GM12891 (cell line): ENCODE data around the gene MAVS.

Source experiments
- DNase-seq: peaks from one replicate; pipeline ENCODE4 v3.0.0; 2011; ENCODE audit warnings: low spot score; ENCODE audit not compliant: insufficient read length
- FAIRE-seq: peaks from 2 replicates; lab custom pipeline; 2011; peaks lifted over from hg19 to GRCh38; lab: Jason Lieb, UNC
- PAX5 ChIP-seq: IDR thresholded peaks from 2 replicates; pipeline ENCODE4 v1.6.1; 2011; ENCODE audit warnings: low read length, moderate library complexity, mild to moderate bottlenecking; ENCODE audit not compliant: insufficient read depth, severe bottlenecking
- POLR2A ChIP-seq: IDR thresholded peaks from 2 replicates; pipeline ENCODE4 v1.6.1; 2011; ENCODE audit warnings: low read depth, low read length, control low read depth
- POLR2AphosphoS5 ChIP-seq: IDR thresholded peaks from 2 replicates; pipeline ENCODE4 v1.6.1; 2011; ENCODE audit warnings: low read depth, low read length, control low read depth
- POU2F2 ChIP-seq: IDR thresholded peaks from 2 replicates; pipeline ENCODE4 v1.6.1; 2011; ENCODE audit warnings: low read depth, mild to moderate bottlenecking, control low read depth, low read length, moderate library complexity
- SPI1 ChIP-seq: IDR thresholded peaks from 2 replicates; pipeline ENCODE4 v1.6.1; 2011; ENCODE audit warnings: low read depth, low read length, control low read depth
- TAF1 ChIP-seq: IDR thresholded peaks from 2 replicates; pipeline ENCODE4 v1.6.1; 2011; ENCODE audit warnings: low read depth, low read length, control low read depth

MAVS gene

DNA sequence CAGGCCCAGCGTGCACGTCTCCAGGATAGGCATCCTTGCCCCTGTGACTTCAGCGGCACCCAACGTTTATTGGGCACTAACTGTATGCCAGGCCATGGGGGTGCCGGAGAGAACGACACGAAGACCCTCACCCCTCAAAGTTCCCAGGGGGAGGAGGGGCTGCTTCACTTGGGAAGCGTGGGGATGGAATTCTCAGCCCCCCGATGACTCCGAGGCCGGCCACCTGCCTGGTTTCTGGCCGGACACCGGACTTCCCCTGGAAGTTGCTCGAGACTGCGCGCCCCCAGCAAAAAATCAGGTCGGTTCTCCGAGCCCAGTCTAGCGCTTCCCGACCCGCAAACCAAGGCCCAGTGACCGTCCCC lies 275 bp upstream of the MAVS start:
- FAIRE-seq, result no peak
- TF ChIP-seq POLR2A, result no peak
- DNase-seq, result no peak

DNA sequence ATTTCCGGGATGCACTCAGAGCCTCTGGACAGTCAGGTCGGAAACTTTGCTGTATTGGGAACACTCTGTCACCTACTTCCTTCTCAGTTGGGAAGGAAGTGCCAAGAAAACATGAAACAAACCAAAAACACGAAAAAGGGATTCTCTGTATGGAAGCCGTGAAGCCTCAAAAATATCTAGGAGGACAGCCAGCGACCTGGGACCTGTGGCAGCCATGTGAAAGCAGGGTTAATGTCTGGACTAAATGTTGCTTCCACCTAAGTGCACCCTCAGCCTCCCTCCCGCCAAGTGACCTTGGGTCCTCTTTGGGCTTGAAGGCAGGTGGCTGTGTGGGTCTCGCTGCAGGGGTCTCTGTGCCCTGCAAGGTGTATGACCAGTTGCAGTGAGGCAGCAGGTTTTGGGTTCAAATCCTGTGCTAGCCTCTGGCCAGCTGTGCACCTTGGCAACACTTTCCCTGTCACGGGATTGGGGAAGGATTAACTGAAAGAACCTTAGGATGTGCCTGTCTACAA lies 851 bp downstream of the MAVS start:
- FAIRE-seq, result peak; percentile 38
- no peak for DNase-seq
- no peak for TF ChIP-seq POU2F2
- 0 out of 2 replicates have a peak, but pooled peaks have one; percentile 22 for TF ChIP-seq TAF1

DNA sequence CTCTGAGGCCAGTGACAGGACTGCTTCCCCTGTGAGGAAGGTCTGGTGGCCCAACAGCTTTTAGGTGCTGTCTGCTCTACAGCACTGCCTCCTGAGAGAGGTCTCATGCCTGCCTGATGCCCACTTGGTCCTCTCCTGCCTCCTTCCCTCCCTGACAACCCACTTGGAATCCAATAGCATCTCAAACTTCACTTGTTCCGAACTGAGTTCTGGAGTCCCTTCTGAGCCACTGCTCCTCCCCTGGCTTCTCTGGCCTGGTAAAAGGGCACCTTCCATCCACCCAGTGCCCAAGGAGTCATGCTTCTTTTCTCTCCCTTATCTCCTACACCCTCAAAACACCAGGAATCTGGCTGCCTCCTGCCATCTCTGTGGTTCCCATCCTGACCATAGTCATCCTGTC lies 1.9 kb downstream of the MAVS start:
- FAIRE-seq (no peak), DNase-seq (no peak)
- no peak for TF ChIP-seq PAX5
- TF ChIP-seq SPI1, result no peak
- no peak for TF ChIP-seq POLR2AphosphoS5

DNA sequence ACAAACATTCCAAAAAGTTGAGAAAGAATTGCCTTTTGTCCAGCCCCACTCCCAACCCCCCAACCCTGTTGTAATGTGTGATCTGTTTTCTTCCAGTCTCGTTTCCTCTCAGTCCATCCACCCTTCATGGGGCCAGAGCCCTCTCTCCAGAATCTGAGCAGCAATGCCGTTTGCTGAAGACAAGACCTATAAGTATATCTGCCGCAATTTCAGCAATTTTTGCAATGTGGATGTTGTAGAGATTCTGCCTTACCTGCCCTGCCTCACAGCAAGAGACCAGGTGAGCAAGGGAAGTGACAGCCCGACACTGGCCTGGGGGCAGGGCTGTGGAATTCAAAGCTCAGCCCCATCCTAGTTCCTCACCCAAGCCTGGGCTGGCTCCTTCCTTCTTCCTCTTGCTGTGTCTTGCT lies 7.8 kb downstream of the MAVS start:
- FAIRE-seq (no peak), DNase-seq (no peak)
- TF ChIP-seq POU2F2 (no peak), PAX5 (no peak), TAF1 (no peak), POLR2AphosphoS5 (no peak), SPI1 (no peak), POLR2A (no peak)

DNA sequence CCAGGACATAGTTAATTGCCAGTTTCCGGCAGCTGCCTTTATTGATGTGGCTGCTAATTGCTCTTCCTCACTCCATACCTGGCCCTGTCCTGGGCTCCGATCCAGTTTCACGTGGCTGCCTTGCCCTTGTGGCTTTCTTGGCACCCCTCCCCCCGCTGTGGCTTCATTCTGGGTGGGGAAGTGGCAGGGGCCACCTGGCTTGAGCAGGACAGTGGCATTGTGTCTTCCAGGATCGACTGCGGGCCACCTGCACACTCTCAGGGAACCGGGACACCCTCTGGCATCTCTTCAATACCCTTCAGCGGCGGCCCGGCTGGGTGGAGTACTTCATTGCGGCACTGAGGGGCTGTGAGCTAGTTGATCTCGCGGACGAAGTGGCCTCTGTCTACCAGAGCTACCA lies 10.8 kb downstream of the MAVS start:
- no peak for TF ChIP-seq SPI1
- no peak for TF ChIP-seq POLR2A
- TF ChIP-seq PAX5, result no peak
- TF ChIP-seq POU2F2, result no peak
- TF ChIP-seq POLR2AphosphoS5, result no peak
- no peak for TF ChIP-seq TAF1
- FAIRE-seq (no peak), DNase-seq (no peak)

DNA sequence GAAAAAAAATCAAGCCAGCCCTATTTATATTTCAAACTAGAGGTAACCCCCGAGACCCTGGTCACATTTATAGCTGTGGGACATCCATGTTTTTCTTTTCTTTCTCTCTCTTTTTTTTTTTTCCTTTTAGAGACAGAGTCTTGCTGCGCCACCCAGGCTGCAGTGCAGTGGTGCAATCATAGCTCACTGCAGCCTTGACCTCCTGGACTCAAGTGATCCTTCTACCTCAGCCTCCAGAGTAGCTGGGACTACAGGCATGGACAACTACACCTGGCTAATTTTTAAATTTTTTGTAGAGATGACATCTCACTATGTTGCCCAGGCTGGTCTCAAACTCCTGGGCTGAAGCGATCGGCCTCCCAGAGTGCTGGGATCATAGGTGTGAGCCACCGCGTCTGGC lies 12.1 kb downstream of the MAVS start:
- FAIRE-seq, result no peak
- no peak for DNase-seq
- TF ChIP-seq POU2F2 (no peak), TAF1 (no peak), PAX5 (no peak), POLR2AphosphoS5 (no peak)

DNA sequence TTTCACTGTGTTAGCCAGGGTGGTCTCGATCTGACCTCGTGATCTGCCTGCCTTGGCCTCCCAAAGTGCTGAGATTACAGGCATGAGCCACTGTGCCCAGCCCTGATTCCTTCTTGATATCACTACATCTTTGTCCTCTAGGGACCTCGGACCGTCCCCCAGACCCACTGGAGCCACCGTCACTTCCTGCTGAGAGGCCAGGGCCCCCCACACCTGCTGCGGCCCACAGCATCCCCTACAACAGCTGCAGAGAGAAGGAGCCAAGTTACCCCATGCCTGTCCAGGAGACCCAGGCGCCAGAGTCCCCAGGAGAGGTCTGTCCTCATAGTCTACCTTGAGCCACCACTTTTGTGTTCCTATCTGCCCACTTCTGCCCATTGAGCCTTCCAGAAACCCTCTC lies 14.6 kb downstream of the MAVS start:
- no peak for TF ChIP-seq POLR2A
- no peak for TF ChIP-seq POU2F2
- TF ChIP-seq TAF1, result no peak
- TF ChIP-seq PAX5, result no peak
- TF ChIP-seq SPI1, result no peak
- no peak for TF ChIP-seq POLR2AphosphoS5
- no peak for FAIRE-seq
- no peak for DNase-seq

DNA sequence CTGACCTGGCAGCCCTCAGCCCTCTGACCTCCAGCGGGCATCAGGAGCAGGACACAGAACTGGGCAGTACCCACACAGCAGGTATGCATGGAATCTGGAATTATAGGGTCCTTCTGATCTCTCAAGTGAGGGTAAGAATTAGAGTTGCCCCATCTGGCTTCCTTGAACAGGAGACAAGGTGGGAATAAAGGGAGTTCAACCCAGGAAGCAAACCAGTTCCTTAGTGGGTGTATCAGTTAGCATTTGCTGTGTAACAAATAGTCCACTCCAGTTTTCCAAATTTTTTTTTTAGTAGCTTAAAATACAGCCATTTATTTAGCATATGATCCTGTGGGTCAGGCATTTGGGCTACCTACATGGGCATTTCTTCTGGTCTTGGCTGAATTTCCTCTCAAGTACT lies 15.7 kb downstream of the MAVS start:
- TF ChIP-seq PAX5, result no peak
- no peak for TF ChIP-seq TAF1
- no peak for TF ChIP-seq POU2F2
- TF ChIP-seq SPI1, result no peak
- TF ChIP-seq POLR2AphosphoS5, result no peak
- FAIRE-seq (no peak), DNase-seq (no peak)

DNA sequence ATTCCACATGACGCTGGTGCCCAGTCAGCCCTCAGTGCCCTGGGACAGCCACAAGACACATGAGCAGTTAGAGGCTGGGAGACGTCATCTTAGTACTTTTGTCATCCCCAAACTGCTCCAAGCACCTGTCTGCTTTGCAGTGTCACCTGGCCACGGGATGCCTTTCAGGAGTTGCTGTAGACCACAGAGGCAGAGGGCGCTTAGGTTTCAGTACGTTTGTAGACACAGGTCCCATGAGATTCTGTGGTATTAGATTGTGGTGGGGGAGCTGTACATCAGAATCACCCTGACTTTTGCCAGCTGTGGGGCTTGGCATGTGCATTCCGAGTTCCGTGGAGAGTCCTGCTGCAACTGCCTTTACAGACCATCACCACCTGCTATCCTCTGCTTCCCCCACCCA lies 16.7 kb downstream of the MAVS start:
- DNase-seq, result no peak
- no peak for FAIRE-seq
- no peak for TF ChIP-seq TAF1
- TF ChIP-seq SPI1, result no peak
- TF ChIP-seq POU2F2, result no peak
- no peak for TF ChIP-seq PAX5
- TF ChIP-seq POLR2A, result no peak
- TF ChIP-seq POLR2AphosphoS5, result no peak

DNA sequence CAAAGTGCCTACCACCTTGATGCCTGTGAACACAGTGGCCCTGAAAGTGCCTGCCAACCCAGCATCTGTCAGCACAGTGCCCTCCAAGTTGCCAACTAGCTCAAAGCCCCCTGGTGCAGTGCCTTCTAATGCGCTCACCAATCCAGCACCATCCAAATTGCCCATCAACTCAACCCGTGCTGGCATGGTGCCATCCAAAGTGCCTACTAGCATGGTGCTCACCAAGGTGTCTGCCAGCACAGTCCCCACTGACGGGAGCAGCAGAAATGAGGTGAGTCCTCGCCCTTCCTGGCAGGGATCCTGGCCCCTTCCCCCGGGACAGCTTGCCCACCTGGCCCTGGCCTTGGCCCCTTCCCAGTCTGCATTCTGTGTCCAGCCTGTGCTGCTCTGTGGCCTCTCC lies 17.9 kb downstream of the MAVS start:
- no peak for FAIRE-seq
- DNase-seq, result no peak
- TF ChIP-seq SPI1 (no peak), POU2F2 (no peak), TAF1 (no peak), POLR2A (no peak), PAX5 (no peak), POLR2AphosphoS5 (no peak)

DNA sequence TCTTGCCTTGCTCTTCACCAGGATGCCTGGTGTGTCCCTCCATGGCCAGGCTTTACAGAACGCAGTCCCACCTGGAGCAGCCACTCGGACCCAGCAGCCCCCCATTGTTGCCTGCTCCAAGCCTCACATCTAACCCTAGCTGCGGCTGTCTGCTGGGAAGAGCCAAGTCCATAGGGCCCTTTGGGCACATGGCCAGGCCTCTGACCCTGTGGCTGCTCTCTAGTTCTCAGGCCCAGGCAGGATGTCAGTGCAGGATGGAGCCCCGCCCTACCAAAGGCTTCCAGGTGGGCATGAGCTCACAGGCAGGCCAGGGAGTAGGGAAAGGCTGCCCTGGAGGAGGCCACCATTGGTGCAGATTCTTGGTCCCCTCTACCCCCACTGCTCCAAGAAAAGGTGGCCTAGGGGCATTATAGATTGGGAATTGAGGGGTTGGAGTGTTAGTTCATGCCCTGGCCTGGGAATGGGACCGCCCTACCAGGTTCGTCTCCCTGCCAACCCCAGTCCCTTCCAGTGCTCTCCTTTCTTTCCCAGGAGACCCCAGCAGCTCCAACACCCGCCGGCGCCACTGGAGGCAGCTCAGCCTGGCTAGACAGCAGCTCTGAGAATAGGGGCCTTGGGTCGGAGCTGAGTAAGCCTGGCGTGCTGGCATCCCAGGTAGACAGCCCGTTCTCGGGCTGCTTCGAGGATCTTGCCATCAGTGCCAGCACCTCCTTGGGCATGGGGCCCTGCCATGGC lies 18.7 kb downstream of the MAVS start:
- no peak for FAIRE-seq
- no peak for DNase-seq
- no peak for TF ChIP-seq POLR2A
- TF ChIP-seq TAF1, result no peak
- no peak for TF ChIP-seq POLR2AphosphoS5
- TF ChIP-seq SPI1, result no peak
- TF ChIP-seq POU2F2, result no peak
- no peak for TF ChIP-seq PAX5
